ENCODE measurements around the gene RIPOR3.

The RIPOR3 gene

DNA sequence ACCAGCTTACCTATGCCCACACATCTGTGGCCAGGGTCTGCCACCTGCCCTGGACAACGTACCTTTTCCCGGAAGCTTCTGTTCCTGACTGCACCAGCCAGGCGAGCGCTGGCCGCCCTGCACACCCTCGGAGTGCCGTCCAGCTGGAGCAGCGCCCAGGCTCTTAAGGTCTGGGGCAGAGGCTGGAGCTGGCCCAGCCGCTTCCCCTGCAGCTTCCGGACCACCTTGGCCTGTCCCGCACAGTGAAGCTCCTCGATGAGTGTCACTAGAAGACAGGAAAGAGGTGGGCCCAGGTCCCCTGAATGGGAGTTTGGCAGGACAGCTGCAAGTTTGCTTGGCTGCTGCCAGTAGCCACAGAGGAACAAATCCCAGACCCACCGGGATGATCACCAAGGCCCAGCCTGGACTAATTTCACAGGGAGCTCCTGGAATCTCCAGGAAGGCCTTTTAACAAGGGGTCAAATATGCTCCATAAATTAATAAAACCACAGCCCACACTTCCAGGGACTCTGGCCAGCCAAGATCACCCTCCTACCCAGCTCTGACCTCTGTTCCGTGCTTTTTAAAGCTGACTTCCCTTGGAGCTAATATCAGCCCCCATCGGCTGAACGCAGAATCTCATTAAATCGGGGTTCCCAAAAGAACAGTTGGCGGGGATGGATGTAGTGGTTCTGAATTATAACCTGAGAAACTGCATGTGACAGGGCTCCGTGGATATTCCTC is 98.9 kb downstream of the RIPOR3 start:
- H3K4me3 ChIP-seq (ENCODE audit: low read length) = no peak overlapping the region
- H3K9me3 ChIP-seq (ENCODE audit: control insufficient read depth, low read depth, low read length) = no peaks in the 10 kb centered on the region
- H3K27me3 ChIP-seq (ENCODE audit: control insufficient read depth, insufficient read depth, low read length) = no peaks in the 10 kb centered on the region
- H3K4me1 ChIP-seq (ENCODE audit: control insufficient read depth, low read depth, low read length) = peaks cover 3% of the 10 kb centered on the region
- no peak overlapping the region for H3K27ac ChIP-seq (ENCODE audit: low read length)
- H3K9ac ChIP-seq (ENCODE audit: low read length) = no peak overlapping the region
- H3K36me3 ChIP-seq (ENCODE audit: control insufficient read depth, low read depth, low read length) = no peaks in the 10 kb centered on the region

DNA sequence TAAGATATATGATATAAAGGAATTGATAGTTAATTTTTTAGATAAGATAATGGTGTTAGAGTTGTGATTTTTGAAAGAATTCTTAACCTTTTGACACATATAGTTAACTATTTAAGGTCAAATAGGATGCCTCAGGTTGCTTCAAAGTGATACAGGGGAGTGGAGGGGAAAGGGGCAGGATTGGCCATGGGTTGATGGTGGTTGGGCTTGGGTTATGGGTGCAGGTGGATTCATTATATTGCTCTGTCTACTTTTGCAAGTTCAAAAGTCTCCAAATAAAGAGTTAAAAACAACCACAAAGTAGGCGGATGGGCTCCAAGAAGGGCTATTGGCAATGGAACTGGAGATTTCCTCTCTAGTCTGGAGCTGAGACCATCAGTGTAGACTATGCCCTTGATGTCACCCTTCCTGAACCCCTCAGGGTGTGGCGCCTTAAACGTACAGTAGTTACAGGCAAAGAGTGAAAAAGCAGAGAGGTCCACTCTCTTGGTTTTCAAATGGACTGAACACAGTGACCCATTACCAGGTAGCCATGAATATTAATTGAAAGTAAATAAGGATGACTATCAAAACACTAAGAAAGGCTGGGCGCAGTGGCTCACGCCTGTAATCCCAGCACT is 100.0 kb downstream of the RIPOR3 start:
- no peak overlapping the region for H3K27ac ChIP-seq (ENCODE audit: low read length)
- H3K27me3 ChIP-seq (ENCODE audit: control insufficient read depth, insufficient read depth, low read length) = no peaks in the 10 kb centered on the region
- no peak overlapping the region for H3K4me3 ChIP-seq (ENCODE audit: low read length)
- H3K9ac ChIP-seq (ENCODE audit: low read length) = no peak overlapping the region
- peaks cover 3% of the 10 kb centered on the region for H3K4me1 ChIP-seq (ENCODE audit: control insufficient read depth, low read depth, low read length)
- H3K36me3 ChIP-seq (ENCODE audit: control insufficient read depth, low read depth, low read length) = no peaks in the 10 kb centered on the region
- H3K9me3 ChIP-seq (ENCODE audit: control insufficient read depth, low read depth, low read length) = no peaks in the 10 kb centered on the region

DNA sequence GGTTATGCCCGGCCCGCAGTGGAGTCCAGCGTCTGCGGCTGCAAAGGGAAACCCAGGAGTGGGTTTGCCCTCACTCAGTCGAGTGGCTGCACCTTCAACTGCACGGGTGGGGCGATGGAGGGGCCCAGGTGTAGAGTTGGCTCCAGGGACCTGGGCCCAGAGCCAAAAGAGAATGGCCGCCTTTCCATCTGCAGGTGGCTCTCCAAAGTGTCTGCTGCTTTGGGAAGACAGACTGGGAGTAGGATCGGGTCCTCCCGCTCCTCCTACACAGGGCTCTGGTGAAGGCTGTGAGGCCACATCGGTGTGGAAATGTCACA is 101.0 kb downstream of the RIPOR3 start:
- Histone ChIP-seq H3K9ac (ENCODE audit: low read length) (no peak overlapping the region), H3K36me3 (ENCODE audit: control insufficient read depth, low read depth, low read length) (peaks cover 4% of the 10 kb centered on the region), H3K27me3 (ENCODE audit: control insufficient read depth, insufficient read depth, low read length) (no peaks in the 10 kb centered on the region), H3K4me1 (ENCODE audit: control insufficient read depth, low read depth, low read length) (no peaks in the 10 kb centered on the region), H3K4me3 (ENCODE audit: low read length) (no peak overlapping the region), H3K9me3 (ENCODE audit: control insufficient read depth, low read depth, low read length) (no peaks in the 10 kb centered on the region), H3K27ac (ENCODE audit: low read length) (no peak overlapping the region)

DNA sequence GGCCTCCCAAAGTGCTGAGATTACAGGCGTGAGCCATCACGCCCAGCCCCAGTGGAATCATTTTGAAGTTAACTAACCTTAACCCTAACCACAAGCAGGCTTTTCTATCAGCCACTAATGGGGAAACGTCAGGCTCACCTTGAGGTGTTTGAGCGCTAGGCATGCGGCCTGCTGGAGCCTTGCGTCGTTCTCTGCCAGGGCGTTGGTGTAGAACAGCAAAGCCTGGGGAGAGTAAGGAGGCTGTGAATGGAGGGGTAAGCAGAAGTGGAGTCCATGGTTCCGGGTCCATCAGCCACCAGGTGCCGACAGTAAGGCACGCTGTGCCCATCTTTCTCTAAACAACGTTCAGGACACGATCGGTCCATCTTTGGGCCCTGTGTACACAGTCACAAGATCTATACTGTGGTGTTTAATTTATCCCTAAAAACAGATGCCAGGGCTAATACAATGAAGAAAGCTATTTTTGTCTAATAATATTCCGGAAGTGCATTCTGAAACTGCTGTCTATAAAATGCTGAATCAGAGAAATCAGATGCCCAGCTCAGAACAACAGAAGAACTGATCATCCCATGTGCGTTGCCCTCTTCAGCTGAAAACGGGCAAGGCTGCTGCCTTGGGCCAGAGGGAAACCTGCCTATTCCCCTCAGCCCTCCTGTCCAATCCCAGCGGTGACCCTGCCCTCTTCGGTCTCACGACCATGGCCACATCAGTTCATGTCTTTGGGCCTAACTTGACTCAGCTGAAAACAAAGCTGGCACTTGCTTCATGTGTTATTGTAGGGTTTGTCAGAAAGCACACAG is 101.6 kb downstream of the RIPOR3 start:
- H3K4me3 ChIP-seq (ENCODE audit: low read length) = no peak overlapping the region
- H3K27ac ChIP-seq (ENCODE audit: low read length) = no peak overlapping the region
- no peak overlapping the region for H3K9ac ChIP-seq (ENCODE audit: low read length)
- H3K9me3 ChIP-seq (ENCODE audit: control insufficient read depth, low read depth, low read length) = no peaks in the 10 kb centered on the region
- no peaks in the 10 kb centered on the region for H3K4me1 ChIP-seq (ENCODE audit: control insufficient read depth, low read depth, low read length)
- H3K27me3 ChIP-seq (ENCODE audit: control insufficient read depth, insufficient read depth, low read length) = no peaks in the 10 kb centered on the region
- H3K36me3 ChIP-seq (ENCODE audit: control insufficient read depth, low read depth, low read length) = peaks cover 4% of the 10 kb centered on the region

DNA sequence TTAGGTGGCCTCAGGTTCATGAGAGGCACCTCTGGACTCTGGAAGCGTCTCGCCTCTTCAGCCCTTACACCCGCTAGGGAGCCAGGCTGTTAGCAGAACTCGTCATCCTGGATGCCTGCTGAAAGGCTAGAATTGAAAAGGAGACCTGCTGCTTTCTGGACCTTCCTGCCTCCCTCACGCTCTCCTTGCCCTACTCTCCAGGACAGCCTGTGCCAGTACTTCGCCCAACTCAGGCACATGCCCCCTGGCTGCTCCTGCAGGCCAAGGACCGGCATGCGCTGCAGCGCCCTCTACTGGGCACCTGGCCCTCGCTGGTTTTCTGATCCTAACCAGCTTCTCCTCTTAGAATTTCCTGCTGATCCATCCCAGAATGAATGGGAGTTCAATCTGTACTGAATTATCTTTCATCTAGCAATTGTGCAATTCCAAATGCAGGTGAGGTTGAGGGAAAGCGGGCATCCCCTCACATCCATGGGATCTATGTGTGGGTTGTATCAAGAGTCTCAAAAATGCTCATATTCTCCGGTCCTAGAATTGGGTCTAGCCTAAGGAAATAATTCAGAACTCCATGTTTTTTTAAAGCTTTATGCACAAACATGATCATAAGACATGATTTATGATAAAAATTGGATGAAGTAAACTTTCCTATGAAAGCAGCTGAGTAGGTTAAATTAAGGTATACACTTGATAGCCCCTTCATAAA is 103.2 kb downstream of the RIPOR3 start:
- Histone ChIP-seq H3K9ac (ENCODE audit: low read length) (no peak overlapping the region), H3K27me3 (ENCODE audit: control insufficient read depth, insufficient read depth, low read length) (no peaks in the 10 kb centered on the region), H3K4me1 (ENCODE audit: control insufficient read depth, low read depth, low read length) (no peaks in the 10 kb centered on the region), H3K4me3 (ENCODE audit: low read length) (no peak overlapping the region), H3K36me3 (ENCODE audit: control insufficient read depth, low read depth, low read length) (peaks cover 15% of the 10 kb centered on the region), H3K9me3 (ENCODE audit: control insufficient read depth, low read depth, low read length) (no peaks in the 10 kb centered on the region), H3K27ac (ENCODE audit: low read length) (no peak overlapping the region)

DNA sequence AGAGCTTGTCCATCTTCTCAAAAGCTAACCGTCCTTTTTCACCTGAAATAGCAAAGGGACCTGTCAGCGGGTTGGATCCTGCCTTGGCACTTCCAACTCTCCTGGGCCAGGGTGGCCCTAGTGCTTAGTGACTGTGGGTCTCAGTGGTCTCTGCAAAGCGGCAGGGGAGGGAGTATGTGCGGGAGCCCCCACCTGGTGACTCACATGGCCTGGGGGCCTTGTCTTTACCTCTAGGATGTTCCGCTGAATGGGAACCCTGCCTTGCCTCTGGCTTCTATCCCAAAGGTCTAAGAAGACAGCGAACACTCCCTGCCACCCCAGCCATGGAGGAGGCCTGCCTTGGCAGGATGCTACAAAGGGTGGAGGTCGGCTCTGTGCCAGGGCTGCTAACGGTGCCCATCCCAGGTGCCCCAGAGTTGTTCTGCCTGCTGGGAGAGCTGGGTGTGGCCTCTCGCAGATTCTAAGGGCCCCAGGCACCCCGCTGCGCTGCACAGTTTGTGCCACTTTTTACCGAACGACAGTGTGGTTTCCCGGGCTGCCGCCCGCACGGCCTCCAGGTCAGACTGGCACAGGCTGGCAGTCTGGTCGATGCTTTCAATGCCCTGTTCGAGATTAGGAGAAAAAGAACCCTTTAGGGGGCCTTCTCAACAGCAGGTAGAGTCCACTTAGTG is 103.9 kb downstream of the RIPOR3 start:
- Histone ChIP-seq H3K36me3 (ENCODE audit: control insufficient read depth, low read depth, low read length) (peaks cover 19% of the 10 kb centered on the region), H3K27me3 (ENCODE audit: control insufficient read depth, insufficient read depth, low read length) (no peaks in the 10 kb centered on the region), H3K27ac (ENCODE audit: low read length) (no peak overlapping the region), H3K9me3 (ENCODE audit: control insufficient read depth, low read depth, low read length) (no peaks in the 10 kb centered on the region), H3K9ac (ENCODE audit: low read length) (no peak overlapping the region), H3K4me3 (ENCODE audit: low read length) (no peak overlapping the region), H3K4me1 (ENCODE audit: control insufficient read depth, low read depth, low read length) (no peaks in the 10 kb centered on the region)

DNA sequence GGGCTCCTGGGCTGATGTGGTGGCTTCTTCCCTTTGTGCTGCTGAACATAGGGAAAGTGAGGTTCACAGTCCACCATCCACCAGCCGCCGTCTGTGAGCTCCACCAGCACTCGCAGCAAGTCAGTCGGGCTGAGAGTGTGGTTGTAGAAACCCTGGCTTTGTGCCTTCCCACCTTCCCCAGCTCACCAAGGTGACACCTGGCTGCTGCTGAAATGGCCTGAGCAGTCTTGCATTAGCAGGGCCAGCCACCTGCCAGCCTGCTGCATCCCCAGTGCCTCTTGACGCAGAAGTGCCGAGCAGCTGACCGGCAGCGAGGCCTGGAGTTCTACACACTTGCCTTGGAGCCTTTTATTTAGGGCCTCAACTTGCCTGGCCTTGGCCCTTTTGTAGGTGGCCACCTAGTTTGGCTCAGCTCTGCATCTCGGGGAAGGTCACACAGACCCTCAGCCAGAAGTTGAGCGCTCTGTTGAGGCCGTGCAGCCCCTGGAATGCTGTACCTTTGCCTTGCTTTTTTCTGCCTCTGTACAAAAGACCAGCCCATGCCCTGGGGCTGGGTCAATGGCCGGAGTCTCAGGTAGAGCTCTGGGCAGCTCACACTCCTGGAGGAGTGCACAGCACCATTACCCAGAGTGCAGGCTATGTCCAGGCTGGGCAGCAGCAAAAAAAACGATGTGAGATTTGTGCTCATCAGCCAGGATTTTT is 104.7 kb downstream of the RIPOR3 start:
- no peaks in the 10 kb centered on the region for H3K4me1 ChIP-seq (ENCODE audit: control insufficient read depth, low read depth, low read length)
- no peak overlapping the region for H3K27ac ChIP-seq (ENCODE audit: low read length)
- H3K9me3 ChIP-seq (ENCODE audit: control insufficient read depth, low read depth, low read length) = no peaks in the 10 kb centered on the region
- no peak overlapping the region for H3K4me3 ChIP-seq (ENCODE audit: low read length)
- no peaks in the 10 kb centered on the region for H3K27me3 ChIP-seq (ENCODE audit: control insufficient read depth, insufficient read depth, low read length)
- H3K36me3 ChIP-seq (ENCODE audit: control insufficient read depth, low read depth, low read length) = peaks cover 19% of the 10 kb centered on the region
- no peak overlapping the region for H3K9ac ChIP-seq (ENCODE audit: low read length)

DNA sequence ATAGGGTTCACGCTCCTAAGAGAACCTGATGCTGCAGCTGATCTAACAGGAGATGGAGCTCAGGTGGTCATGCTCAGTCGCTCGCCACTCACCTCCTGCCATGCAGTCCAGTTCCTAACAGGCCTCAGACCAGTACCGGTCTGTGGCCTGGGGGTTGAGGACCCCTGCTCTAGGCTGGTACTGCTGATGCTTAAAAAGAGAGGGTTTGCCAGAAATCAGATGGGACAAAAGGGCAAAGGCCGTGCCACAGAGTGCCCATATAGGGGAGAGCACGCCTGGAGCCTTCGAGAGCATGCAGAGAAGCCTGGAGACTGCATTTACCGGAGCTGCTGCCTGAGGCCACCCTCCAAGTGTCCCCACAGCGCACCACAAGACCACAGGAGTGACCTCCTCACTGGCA is 105.7 kb downstream of the RIPOR3 start:
- Histone ChIP-seq H3K27ac (ENCODE audit: low read length) (no peak overlapping the region), H3K4me3 (ENCODE audit: low read length) (no peak overlapping the region), H3K4me1 (ENCODE audit: control insufficient read depth, low read depth, low read length) (no peaks in the 10 kb centered on the region), H3K9ac (ENCODE audit: low read length) (no peak overlapping the region), H3K9me3 (ENCODE audit: control insufficient read depth, low read depth, low read length) (no peaks in the 10 kb centered on the region), H3K27me3 (ENCODE audit: control insufficient read depth, insufficient read depth, low read length) (no peaks in the 10 kb centered on the region), H3K36me3 (ENCODE audit: control insufficient read depth, low read depth, low read length) (peaks cover 19% of the 10 kb centered on the region)

DNA sequence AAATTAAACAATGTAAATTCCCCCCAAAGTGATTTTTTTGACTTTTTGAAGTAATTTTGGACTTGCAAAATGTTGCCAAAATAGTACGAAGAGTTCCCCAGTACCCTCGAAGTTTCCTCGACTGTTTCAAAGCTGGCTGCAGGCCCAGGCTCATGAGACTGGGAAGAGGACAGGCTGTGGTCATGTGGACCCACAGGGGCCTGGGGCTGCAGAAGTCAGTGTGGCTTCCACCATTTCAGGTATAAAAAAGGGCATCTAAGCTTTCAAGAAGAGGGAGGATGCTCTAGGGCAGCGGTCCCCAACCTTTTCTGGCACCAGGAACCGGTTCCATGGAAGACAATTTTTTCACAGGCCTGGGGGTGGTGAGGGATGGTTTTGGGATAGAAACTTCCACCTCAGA is 106.1 kb downstream of the RIPOR3 start:
- Histone ChIP-seq H3K4me1 (ENCODE audit: control insufficient read depth, low read depth, low read length) (no peaks in the 10 kb centered on the region), H3K36me3 (ENCODE audit: control insufficient read depth, low read depth, low read length) (peaks cover 23% of the 10 kb centered on the region), H3K9me3 (ENCODE audit: control insufficient read depth, low read depth, low read length) (no peaks in the 10 kb centered on the region), H3K9ac (ENCODE audit: low read length) (no peak overlapping the region), H3K27me3 (ENCODE audit: control insufficient read depth, insufficient read depth, low read length) (no peaks in the 10 kb centered on the region), H3K27ac (ENCODE audit: low read length) (no peak overlapping the region), H3K4me3 (ENCODE audit: low read length) (no peak overlapping the region)

DNA sequence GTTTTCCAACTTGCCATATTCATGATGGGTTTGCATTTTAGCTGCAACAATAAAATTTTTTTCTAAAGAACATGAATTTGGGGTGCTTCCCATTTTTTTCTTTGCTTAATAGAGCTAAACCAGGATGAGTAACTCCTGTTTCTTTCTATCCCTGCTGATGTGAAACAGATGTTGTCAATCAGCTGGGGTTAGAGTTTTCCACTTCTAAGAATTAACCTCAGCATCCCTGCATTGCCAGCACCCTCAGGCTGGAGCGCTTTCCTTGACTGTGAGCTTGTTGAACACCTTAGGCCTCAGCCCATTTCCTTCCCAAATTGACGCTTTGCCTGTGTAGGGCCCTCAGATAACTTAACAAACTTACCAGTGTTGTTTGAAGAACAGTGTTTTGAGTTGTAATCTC is 106.7 kb downstream of the RIPOR3 start:
- no peak overlapping the region for H3K27ac ChIP-seq (ENCODE audit: low read length)
- H3K9me3 ChIP-seq (ENCODE audit: control insufficient read depth, low read depth, low read length) = no peaks in the 10 kb centered on the region
- H3K36me3 ChIP-seq (ENCODE audit: control insufficient read depth, low read depth, low read length) = peaks cover 23% of the 10 kb centered on the region

More for the DNA sequence above, 106.7 kb downstream of the RIPOR3 start:
- H3K27me3 ChIP-seq (ENCODE audit: control insufficient read depth, insufficient read depth, low read length) = no peaks in the 10 kb centered on the region
- H3K4me3 ChIP-seq (ENCODE audit: low read length) = no peak overlapping the region
- no peak overlapping the region for H3K9ac ChIP-seq (ENCODE audit: low read length)
- H3K4me1 ChIP-seq (ENCODE audit: control insufficient read depth, low read depth, low read length) = no peaks in the 10 kb centered on the region

Measured in iPS-18a (cell line).